DND-41 (cell line): ENCODE results near the gene NFIA.

Source experiments
- ATAC-seq: fragments of 200-7000 bp; cut with Tn5 transposase; 3 replicates; pipeline ENCODE4 v1.9.1; 2021; ENCODE audit warnings: low read depth; ENCODE audit not compliant: insufficient read depth
- DNase-seq: peaks from one replicate; pipeline ENCODE4 v3.0.0-alpha.2; 2020
- H2AFZ ChIP-seq: 2 replicates; pipeline ENCODE4 v1.6.0; 2012; ENCODE audit warnings: low read depth, low read length
- H3K27ac ChIP-seq: 2 replicates; pipeline ENCODE4 v1.5.1; 2012; ENCODE audit warnings: low read length, inconsistent platforms
- H3K27me3 ChIP-seq: fragments of 200-600 bp; sonication (generic); 2 replicates; pipeline ENCODE4 v1.6.0; 2012; ENCODE audit warnings: low read length, mild to moderate bottlenecking, inconsistent platforms; ENCODE audit not compliant: insufficient read depth, poor library complexity
- H3K36me3 ChIP-seq: 2 replicates; pipeline ENCODE4 v1.5.1; 2012; ENCODE audit warnings: low read length, inconsistent platforms; ENCODE audit not compliant: insufficient read depth
- H3K4me1 ChIP-seq: 2 replicates; pipeline ENCODE4 v1.5.1; 2012; ENCODE audit warnings: mild to moderate bottlenecking, low read length; ENCODE audit not compliant: insufficient read depth
- H3K4me2 ChIP-seq: 2 replicates; pipeline ENCODE4 v1.6.0; 2012; ENCODE audit warnings: mild to moderate bottlenecking, moderate library complexity, low read length, inconsistent platforms; ENCODE audit not compliant: insufficient read depth
- H3K4me3 ChIP-seq, 2 experiments: fragments of 200-600 bp in 1 of 2; shearing (Covaris generic) in 1 of 2; 2 replicates each; pipeline ENCODE4 v1.5.1; 2012 to 2016; ENCODE audit warnings: inconsistent platforms in 2 of 2, low read length in 2 of 2, mild to moderate bottlenecking in 2 of 2, low read depth in 1 of 2, moderate library complexity in 1 of 2
- H3K79me2 ChIP-seq: 2 replicates; pipeline ENCODE4 v1.6.0; 2012; ENCODE audit warnings: low read length, inconsistent platforms; ENCODE audit not compliant: insufficient read depth
- H3K9ac ChIP-seq: 2 replicates; pipeline ENCODE4 v1.6.0; 2012; ENCODE audit warnings: low read depth, mild to moderate bottlenecking, inconsistent platforms, low read length, moderate library complexity
- H3K9me3 ChIP-seq: 2 replicates; pipeline ENCODE4 v1.5.1; 2012; ENCODE audit warnings: low read length, moderate library complexity, mild to moderate bottlenecking, inconsistent platforms; ENCODE audit not compliant: insufficient read depth, severe bottlenecking
- H4K20me1 ChIP-seq: 2 replicates; pipeline ENCODE4 v1.6.0; 2012; ENCODE audit warnings: low read length; ENCODE audit not compliant: insufficient read depth
- EZH2 ChIP-seq: IDR thresholded peaks from 3 replicates; pipeline ENCODE4 v1.6.1; 2012; ENCODE audit warnings: borderline replicate concordance, low read depth, mild to moderate bottlenecking, moderate library complexity, low read length, inconsistent platforms; ENCODE audit not compliant: severe bottlenecking
- TF ChIP-seq, protein P1 (sequence below): IDR thresholded peaks from 2 replicates; pipeline ENCODE4 v1.5.1; 2012; ENCODE audit warnings: borderline replicate concordance, low read length, moderate library complexity, mild to moderate bottlenecking; ENCODE audit not compliant: poor library complexity, severe bottlenecking; ENCODE audit errors: extremely low read depth

NFIA gene

DNA sequence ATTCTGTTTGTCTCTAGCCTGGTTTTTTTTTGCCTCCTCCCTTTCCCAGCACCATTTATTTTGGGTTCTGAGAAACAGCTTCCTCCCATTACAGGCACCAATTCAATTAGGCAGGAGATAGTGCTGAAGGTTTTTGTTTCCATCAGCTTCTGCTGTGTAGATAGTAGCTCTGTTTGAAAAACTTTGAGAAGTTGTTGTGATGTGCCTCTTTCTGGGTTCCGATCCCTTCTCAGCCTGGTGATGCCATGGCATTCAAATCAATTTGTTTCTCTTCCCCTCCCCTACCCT is 109.0 kb downstream of the NFIA start:
- TF ChIP-seq, protein P1, sequence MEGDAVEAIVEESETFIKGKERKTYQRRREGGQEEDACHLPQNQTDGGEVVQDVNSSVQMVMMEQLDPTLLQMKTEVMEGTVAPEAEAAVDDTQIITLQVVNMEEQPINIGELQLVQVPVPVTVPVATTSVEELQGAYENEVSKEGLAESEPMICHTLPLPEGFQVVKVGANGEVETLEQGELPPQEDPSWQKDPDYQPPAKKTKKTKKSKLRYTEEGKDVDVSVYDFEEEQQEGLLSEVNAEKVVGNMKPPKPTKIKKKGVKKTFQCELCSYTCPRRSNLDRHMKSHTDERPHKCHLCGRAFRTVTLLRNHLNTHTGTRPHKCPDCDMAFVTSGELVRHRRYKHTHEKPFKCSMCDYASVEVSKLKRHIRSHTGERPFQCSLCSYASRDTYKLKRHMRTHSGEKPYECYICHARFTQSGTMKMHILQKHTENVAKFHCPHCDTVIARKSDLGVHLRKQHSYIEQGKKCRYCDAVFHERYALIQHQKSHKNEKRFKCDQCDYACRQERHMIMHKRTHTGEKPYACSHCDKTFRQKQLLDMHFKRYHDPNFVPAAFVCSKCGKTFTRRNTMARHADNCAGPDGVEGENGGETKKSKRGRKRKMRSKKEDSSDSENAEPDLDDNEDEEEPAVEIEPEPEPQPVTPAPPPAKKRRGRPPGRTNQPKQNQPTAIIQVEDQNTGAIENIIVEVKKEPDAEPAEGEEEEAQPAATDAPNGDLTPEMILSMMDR, result no peak
- no peak for TF ChIP-seq EZH2
- DNase-seq, result no peak
- Histone ChIP-seq H3K4me2 (no peak overlapping the region), H3K9me3 (no peaks in the 10 kb centered on the region), H2AFZ (no peak overlapping the region), H3K4me3 (no peak overlapping the region), H3K36me3 (no peaks in the 10 kb centered on the region), H3K27me3 (no peaks in the 10 kb centered on the region), H3K4me1 (no peaks in the 10 kb centered on the region), H3K9ac (no peak overlapping the region), H4K20me1 (no peaks in the 10 kb centered on the region), H3K79me2 (no peaks in the 10 kb centered on the region), H3K27ac (no peak overlapping the region)
- no peak for ATAC-seq

DNA sequence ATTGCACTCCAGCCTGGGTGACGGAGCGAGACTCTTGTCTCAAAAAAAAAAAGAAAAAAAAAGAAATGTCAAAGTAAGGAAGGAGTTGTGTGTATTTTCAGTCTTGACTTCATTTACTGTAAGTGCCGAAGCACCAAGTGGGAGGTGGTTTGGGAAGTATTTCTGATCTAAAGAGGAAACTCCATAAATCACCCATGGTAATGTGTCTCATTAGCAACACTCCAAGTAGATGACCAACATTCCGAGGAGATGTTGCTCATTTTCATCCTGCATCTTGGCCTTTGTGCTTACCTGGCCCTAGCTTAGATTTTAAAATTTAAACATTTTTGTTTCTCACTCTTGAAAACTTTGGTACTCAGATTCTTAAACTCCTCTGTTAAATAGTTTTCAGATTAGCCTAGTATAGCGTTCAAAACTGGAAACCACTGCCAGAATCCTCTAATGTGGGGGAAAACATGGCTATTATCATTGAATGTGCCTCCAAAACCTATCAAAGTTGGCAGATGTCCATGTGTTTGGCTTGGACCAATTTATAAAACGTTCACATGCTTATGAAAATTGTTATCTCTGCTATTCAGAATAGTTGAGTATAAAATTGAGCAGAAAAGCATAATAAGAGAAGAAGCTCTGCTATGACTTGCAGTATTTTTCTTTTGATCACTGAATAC is 110.4 kb downstream of the NFIA start:
- Histone ChIP-seq H3K4me2 (no peak overlapping the region), H4K20me1 (no peaks in the 10 kb centered on the region), H3K4me1 (no peaks in the 10 kb centered on the region), H3K9ac (no peak overlapping the region), H3K79me2 (no peaks in the 10 kb centered on the region), H3K36me3 (no peaks in the 10 kb centered on the region), H3K27me3 (no peaks in the 10 kb centered on the region), H3K27ac (no peak overlapping the region), H3K9me3 (no peaks in the 10 kb centered on the region), H3K4me3 (no peak overlapping the region), H2AFZ (no peak overlapping the region)
- TF ChIP-seq EZH2, result no peak
- TF ChIP-seq, protein P1, result no peak
- DNase-seq (no peak), ATAC-seq (no peak)

DNA sequence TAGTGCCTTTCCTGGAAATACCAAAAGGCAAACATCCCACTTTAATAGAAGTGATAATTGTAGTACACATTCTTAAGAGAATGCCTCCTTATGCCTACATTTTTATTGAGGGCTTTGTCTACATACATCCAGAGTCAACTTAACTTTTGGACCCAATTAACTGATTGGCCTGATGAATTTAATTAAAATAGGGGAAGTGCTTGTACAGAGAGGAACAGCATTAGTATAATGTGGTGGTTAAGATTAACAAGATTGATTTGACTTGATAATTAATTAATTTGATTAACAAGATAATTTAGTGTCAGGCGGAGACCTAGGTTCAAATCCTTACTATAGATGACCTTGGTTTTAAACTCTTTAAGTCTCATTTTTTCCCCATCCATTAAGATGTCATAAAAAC is 111.4 kb downstream of the NFIA start:
- H3K36me3 ChIP-seq, result no peaks in the 10 kb centered on the region
- no peak for DNase-seq
- H3K4me3 ChIP-seq, result no peak overlapping the region
- no peak for TF ChIP-seq EZH2
- TF ChIP-seq, protein P1, result no peak
- no peaks in the 10 kb centered on the region for H3K9me3 ChIP-seq
- no peak overlapping the region for H2AFZ ChIP-seq
- no peaks in the 10 kb centered on the region for H3K79me2 ChIP-seq
- no peak overlapping the region for H3K4me2 ChIP-seq
- H4K20me1 ChIP-seq, result no peaks in the 10 kb centered on the region
- H3K27ac ChIP-seq, result no peak overlapping the region
- H3K27me3 ChIP-seq, result no peaks in the 10 kb centered on the region
- no peak overlapping the region for H3K9ac ChIP-seq
- no peaks in the 10 kb centered on the region for H3K4me1 ChIP-seq
- no peak for ATAC-seq

DNA sequence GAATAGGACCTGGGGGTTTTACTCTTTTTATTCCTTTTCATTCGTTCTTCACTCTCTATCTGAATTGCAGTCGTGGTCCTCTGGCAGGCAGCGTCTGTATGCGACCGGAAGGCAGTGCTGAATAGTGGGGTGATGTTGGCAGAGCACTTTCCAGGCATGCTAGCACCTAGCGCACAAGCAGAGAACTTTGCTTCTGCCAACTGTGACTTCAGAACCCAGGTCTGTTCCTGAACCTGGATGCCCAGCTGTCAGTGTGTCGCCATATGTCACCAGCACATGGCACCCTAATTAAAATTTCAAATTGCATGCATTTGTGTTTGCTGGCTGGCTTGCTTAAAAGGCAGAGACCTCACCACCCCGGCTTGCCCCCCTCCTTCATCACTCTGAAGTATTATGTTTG is 116.2 kb downstream of the NFIA start:
- H3K9ac ChIP-seq, result no peak overlapping the region
- no peak for ATAC-seq
- TF ChIP-seq EZH2, result no peak
- TF ChIP-seq, protein P1, result no peak
- H3K79me2 ChIP-seq, result no peaks in the 10 kb centered on the region
- H3K27ac ChIP-seq, result no peak overlapping the region
- H3K9me3 ChIP-seq, result no peaks in the 10 kb centered on the region
- H2AFZ ChIP-seq, result no peak overlapping the region
- no peaks in the 10 kb centered on the region for H3K4me1 ChIP-seq
- H3K4me2 ChIP-seq, result no peak overlapping the region
- H4K20me1 ChIP-seq, result no peaks in the 10 kb centered on the region
- no peaks in the 10 kb centered on the region for H3K36me3 ChIP-seq
- DNase-seq, result no peak
- no peaks in the 10 kb centered on the region for H3K27me3 ChIP-seq
- H3K4me3 ChIP-seq, result no peak overlapping the region
